Activated T-cell treated with anti-CD3 and anti-CD28 coated beads for 1 hour (primary cell): Measurements from ENCODE around the gene HPSE.
"Not testable (repeated sequence)": the region's sequence is repeated elsewhere in the genome, so short reads cannot be mapped to it uniquely, and the experiment has no call there.

Source experiments
- DNase-seq: peaks from one replicate; pipeline ENCODE4 v3.0.0-alpha.2; 2020; ENCODE audit warnings: low read depth

Gene HPSE

DNA sequence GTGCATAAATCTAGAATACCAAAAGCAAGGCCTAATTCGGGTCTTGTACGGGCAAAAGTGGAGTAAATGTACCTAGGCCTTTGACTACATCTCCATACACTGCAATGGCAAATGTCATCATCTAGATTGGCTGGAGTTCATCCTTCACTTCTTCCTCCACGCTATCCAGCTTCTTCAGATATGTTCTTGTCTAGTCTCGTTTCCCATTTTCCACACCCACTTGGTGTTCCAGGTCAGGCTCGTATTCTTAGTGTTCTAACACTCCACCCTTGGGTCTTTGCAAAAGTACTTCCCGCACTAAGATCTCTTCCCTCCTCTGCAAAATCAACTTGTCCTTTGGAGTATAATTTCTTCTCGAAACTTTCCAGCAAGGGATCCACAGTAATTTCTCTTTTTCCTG is 51.5 kb downstream of the HPSE start:
- no peak for DNase-seq

DNA sequence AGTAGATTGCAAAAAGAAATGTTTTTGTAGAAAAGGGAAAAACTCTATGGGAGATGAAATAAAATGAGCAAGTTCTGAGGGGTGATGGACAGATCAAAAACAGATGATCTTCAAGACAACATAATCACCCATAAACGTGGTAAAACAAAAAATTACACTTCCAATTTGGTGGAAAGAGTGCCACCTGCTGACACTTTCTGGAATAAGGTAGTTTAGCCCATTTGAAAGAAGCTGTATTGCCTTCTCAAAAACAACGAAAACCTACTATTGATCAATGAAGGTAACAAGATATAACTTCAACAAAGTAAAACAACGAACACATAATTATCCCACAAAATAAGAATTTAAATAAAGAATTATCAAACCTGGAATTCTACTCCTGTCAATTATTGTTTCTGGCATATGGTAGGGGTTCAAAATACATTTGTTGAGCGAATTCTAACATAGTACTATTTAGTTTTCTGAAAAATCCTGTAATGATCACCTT is 52.6 kb downstream of the HPSE start:
- peak; percentile 38 for DNase-seq

DNA sequence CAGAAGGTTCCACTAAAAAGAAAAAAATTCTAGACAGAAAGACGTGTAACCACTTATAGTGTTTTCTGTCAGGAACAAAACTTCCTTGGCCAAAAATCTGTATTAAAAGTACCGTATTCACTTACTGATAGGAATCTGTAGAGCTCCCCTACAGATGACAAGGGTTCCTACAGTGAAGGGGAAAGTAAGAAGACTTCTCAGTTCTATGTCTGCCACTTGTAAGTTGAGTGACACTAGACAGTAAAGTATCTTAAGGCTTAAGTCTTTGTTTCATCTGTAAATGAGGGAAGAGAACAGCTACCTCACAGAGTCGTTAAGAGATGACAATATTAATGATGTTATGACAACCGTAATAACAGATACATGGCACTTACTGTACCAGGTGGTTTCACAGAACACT is 53.3 kb downstream of the HPSE start:
- no peak for DNase-seq

DNA sequence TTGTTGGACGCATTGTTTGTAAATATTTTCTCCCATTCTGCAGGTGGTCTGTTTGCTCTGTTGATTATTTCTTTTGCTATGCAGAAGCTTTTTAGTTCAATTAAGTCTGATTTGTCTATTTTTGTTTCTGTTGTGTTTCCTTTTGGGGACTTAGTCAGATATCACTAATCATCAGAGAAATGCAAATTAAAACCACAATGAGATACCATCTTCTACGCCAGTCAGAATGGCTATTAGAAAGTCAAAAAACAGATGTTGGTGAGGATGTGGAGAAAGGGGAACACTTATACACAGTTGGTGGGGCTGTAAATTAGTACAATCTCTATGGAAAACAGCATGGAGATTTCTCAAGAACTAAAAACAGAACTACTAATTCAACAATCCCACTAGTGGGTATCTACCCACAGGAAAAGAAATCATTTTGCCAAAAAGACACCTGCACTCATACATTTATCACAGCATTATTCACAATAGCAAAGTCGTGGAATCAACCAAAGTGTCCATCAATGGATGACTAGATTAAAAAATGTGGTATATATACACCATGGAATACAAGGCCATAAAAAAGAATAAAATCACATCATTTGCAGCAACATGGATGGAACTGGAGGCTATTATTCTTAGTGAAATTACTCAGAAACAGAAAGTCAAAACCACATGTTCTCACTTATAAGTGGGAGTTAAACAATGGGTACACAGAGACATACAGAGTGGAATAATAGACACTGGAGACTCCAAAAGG is 58.2 kb downstream of the HPSE start:
- no peak for DNase-seq

DNA sequence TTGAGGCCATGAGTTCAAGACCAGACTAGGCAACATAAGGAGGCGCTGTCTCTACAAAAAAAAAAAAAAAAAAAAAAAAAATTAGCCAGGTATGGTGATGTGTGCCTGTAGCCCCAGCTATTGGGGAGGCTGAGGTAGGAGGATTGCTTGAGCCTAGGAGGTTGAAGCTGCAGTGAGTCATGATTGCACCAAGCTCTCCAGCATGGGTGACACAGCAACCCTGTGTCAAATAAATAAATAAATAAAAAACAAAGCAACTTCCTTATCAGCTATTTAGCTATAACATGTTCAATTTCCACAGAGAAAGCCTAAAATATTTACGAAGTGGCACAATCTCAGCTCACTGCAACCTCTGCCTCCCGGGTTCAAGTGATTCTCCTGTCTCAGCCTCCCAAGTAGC is 60.7 kb downstream of the HPSE start:
- not testable (repeated sequence) for DNase-seq

DNA sequence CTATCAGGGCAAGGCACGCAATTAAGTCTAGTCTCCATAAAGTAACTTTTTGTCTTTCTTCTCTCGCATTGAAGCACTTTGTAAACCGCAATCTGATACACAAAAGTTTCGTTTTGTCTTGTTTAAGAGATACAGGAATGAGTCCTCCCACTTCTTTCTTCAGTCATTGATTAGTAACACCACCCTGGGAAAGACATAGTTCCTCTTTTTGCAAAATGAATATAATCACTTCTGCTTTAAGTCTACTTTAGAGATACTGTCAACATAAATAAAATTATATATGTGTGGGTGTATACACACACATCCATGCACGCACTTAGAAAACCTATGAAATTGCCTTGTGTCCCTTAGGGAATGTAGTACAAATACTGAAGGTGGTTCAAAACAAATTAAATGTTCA is 61.7 kb downstream of the HPSE start:
- no peak for DNase-seq

DNA sequence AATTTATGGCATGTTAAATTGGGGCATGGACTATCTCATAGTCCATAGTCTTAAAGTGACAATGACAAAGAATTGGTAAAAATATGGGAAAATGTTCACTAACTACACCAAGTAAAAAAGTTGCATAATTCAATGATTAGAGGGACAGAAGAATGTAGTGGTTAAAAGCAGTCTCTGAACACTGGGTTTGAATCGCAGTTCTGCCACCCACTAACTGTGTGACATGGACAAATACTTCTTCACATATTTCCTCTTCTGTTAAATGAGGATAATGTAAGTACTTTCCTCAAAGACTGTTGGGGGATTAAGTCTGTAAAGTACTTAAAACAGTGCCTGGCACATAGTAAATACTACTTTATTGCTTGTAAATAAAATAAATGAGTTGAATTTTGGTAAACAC is 65.4 kb downstream of the HPSE start:
- no peak for DNase-seq

DNA sequence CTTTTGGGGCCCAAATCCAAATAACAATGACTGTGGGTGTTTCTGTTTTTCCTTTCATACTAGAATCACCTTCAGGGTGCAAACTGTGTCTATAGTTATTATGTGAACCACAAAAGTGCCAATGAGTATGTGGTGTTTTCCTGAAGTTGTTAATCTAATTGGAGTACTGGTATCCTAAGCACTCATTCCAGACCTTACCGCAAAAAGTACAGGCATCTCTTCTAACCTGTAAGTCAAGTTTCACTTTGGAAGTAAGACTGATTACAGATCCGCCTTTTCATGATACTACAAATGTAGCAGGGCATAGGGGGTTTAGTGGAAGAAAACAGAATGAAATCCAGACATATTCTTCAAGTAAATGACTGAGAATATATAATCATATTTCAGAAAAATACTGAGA is 66.2 kb downstream of the HPSE start:
- DNase-seq, result no peak

DNA sequence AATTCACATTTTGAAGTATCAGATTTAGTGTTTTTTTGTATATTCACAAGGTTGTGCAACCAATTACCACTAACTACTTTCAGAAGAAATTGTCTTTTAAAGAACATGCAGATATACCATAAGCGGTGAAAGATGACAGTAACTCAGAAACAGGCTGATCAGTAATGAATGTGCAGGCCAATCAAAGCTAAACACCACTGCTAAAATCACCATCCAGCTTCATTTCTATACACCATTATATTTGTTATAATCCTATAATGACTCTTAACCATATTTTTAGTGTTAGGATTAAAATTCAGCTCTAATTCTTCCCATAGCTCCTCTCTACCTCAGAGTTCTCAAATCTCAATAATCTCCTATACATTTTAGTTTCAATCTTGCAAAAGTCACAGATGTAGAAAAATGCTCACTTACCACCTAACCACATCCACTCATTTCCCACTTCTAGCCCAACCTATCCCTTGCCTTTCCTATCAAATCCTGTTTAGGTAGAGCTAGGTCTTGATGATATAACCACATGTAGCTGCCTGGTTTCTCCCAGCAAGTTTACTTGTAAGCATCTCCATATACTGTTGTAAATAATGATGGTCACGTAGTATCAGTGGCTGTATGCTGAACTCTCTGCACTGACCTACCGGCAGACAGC is 66.7 kb downstream of the HPSE start:
- no peak for DNase-seq

DNA sequence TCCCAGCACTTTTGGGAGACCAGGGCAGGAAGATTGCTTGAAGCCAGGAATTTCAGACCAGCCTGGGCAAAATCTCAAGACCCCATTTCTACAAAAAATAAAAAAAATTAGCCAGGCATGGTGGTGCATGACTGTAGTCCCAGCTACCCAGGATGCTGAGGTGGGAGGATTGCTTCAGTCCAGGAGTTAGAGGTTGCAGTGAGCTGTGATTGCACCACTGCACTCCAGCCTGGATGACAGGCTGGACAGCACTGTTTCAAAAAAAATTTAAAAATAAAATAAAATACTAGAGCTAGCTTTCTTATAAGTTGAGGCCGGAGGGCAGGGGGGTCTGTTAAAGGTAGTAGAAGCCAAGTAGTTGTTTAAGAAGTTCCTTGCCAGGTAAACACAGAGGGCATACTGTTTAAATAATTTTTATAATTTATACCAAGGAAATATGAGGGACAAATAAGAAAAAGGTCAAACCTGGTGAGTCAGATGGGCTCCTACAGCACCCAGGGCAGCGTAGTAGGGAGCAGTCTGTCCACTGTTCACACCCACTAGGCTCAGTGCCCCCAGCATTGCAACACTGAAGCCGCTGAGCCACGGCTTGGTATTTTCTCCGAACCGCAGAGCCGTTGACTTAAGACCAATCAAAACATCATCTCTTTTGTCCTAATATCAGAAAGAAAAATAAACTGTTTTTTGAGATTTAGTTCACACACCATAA is 67.4 kb downstream of the HPSE start:
- DNase-seq, result no peak

DNA sequence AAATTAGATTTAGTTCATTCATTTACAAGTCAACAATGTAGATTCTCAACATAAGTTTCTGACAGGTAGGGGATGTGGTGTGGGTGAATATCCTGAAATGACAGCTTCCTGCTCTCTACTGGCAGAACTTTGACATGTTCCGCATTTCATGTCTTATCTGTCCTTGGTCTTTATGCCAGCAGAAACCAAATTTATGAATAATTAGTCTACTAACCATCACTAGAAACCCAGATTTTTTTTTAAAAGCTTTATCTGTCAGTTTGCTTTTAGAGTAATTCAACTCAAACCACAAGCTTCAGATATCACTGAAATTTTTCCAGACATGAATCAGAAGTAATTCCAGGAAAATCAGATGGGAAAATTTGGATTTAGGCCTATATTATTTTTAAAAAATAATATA is 68.0 kb downstream of the HPSE start:
- DNase-seq, result no peak

DNA sequence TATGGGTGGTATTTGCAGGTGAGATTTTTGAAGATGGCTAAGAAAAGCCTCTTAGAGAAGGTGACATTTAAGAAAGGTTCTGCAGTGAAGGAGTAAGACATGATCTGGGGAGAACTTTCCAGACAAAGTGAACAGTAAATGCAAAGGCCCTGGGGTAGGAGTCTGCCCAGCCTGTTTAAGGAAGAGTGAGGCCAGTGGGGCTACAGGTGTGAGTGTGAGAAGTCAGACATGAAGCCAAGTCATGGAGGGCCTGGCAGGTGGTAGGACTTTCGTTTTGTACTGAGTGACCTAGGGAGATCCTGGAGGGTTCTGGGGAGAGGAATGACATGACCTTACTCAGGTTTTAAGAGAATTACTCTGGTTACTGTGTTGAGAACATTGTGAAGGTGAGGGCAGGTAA is 71.5 kb downstream of the HPSE start:
- no peak for DNase-seq

DNA sequence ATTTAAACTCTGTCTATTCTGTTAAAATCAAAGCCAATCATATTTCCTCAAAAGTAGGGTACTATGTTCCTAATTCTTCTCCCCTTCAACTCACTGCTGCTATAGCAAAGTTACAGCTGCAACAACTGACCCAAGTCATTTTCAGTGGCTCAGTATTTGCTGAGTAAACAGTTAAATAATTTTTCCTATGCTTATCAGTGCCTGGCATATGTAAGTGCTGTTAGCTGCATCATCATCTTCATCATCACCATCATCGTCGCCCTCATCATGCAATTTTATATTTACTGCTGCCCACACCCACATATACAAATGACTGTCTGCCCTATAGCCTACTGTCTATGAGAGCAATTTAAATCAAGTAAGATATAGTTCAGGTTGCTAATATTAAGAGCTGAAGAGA is 72.0 kb downstream of the HPSE start:
- DNase-seq, result no peak

DNA sequence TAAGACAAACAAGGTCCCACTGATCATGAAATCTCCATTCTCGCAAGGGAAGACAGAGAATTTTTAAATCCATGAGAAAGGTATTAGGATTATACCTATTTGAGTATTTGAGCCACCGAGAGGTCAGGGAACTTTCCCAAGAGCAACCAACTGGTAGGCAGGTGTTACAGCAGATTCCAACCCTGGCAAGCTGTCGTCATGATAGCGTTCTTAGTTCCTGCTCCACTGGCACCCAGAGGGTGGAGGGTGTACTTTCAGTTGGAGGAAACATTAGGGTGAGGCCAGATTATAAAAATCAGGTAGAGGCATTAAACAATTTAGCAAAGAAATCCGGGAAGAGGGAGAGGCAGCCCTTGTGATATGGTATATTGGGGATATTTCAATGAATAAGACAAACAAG is 73.3 kb downstream of the HPSE start:
- DNase-seq, result no peak

DNA sequence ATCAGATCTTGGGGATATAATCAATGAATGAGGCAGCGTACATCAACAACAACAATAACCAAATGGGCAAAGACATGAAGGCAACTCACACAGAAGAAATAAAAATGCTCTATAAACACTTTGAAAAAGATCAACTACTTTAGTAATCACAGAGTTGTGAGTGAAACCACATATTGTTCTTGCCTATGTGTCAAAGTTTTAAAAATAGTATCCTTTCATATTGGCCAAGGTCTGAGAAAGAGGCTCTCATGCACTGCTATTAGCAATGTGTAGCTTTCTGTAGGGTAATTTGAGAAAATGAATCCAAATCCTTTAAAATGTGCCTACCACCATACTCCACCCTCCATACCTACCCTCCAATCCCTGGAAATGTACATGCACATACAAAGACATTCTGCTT is 75.1 kb downstream of the HPSE start:
- DNase-seq, result no peak

DNA sequence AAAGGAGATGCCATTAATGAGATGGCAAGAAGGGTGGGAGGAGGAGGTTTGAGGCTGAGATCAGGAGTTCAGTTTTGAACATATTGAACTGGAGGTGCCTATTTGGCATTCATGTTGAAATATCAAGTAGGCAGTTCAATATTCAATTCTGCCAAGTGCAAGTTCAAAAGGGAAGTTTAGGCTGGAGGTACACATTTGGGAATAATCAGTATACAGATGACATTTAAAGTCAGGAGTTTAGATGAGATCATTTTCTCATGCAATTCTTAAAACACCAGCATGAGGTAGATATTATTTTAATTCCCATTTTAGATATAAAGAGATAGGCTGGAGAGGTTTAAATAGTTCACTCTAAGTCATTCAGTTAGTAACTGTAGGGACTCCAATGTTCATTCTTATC is 76.2 kb downstream of the HPSE start:
- DNase-seq, result no peak

DNA sequence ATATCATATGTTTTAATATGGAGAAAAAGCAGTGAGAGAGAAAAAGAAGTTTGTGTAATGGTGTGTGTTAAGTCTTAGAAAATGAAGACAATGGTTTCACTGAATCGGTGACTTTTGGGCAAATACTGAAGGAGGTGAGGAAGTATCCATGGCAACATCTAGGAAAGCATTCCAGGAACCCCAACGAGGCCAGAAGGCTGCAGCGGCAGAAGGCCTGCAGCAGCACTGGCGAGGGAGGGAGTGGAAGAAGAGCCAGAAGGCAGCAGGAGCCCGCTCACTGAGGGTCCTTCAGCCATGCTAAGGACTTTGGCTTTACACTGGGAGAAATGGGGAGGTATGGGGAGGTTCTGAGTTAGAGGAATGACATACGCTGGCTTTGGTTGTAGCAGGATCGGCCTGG is 76.8 kb downstream of the HPSE start:
- DNase-seq, result no peak

DNA sequence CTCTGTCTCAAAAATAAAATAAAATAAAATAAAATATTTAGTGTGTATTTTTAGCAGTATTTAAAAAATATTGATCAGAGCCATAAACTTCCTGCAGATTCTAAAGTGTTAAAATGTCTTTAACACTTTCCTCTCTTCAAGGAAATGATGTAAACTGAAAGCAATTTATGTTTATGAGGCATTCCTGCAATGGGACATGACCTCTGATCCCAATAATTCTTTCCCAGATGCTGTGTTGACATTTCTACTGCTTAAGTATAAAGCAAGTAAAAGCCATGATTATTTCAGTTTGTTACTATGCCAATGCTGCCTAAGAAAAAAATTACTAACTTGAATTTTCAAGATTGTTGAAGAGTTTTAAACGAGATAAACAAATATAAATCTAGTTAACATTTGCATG is 79.1 kb downstream of the HPSE start:
- no peak for DNase-seq

DNA sequence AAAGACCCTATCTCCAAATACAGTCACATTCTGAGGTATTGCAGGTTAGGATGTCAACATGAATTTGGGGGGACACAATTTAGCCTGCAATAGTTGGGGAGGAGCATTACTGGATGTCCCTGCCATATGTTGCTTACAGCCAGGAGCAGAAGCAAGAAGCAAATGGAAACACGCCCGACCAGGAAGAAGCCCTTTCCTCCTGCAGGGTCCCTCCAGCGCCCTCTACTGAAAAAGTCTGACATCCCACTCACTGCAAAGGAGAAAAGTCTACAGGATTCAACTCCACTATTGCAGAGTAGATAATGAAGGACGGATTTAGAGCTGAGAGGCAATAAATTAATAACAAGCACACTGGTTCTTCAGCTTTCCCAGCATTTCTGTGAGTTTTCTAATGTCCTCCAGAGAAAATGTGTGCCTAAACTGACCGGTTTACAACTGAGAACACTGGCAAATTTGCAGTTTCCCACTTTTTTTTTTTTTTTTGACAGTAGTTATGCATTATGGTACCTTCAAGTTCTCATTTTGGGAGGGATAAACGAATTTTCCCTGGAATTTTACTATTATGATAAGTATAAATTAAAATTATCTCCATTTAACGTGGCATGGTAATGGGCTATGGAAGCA is 81.8 kb downstream of the HPSE start:
- peak; percentile 56 for DNase-seq

DNA sequence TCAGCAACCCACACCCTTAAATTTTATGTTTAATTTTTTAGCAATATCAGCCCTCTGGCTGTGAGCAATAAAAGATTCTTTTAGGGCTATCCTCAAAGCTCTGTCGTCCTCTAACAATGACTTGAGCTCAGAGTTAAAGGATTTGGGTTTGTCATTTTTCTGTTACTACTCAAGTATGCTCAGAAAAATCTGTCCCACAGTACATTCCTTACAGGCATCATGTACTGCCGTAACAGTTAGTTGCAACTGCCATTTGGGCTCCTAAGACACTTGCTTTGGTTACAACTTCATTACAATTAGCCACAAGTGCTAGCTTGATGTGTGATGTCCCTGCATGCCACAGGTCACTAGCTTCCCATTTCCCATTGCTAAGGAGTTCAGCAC is 83.2 kb downstream of the HPSE start:
- DNase-seq, result no peak

DNA sequence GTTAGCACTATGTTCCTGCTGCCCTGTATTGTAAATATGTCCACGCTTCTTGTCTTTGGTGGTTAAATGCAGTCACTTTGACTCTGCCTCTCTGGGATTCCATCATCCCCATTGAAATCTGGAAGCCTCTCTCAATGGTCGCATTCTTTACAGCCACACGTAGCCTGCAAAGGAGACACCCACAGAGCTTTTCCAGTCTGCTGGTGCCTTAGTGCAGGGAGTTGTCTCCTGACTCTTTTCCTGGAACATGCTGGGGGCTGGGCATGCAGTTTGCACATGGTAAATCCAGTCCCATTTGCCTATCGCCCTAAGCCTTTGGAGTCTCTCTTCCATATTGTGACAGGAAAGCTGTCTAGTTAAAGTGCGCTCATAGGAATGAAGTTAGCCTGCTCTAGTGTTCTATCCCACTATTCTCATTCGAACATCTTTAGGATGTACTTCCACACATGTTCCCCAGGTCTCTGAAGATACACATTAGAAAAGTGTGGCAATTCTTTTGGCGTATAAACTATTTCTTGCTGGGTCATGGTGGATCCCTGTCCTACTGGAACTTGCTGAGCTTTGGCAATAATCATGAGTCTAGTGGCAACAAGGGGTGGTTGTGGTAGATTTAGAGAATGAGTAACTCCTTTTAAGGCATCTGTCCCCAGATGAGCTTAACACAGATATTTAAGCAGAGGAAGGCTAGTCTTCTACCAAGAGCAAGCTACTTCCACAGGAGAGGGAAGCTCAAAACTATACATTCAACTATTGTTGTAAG is 83.8 kb downstream of the HPSE start:
- no peak for DNase-seq

DNA sequence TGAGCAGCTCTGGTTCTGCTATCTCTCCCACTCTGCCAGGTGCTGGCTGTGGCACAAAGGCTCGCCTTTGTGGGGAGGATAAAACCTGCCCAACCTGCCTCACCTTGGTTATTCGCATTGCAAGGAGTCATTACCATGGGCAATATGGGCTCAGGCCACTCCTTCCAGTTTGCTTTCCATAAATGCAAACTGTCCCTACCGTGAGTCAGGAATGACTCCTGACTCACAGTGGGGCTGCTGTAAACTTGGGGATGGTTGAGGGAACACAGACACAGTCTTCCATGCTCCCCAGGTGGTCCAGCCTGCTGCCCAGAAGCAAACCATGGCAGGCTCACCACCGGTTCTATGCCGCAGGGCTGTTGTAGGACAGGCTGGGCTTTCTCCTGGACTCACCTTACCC is 86.2 kb downstream of the HPSE start:
- DNase-seq, result no peak
